ENCODE data around the gene ZNRD2.

The ZNRD2 gene

GRCh38 chr11:65526744-65527143 is 43.5 kb upstream of the ZNRD2 start:
- TF ChIP-seq REST (IDR thresholded peaks at IDR 0.05; ENCODE audit: low read depth) (no peak), TEAD4 (IDR thresholded peaks at IDR 0.05) (no peak), TAF1 (IDR thresholded peaks at IDR 0.05; ENCODE audit: low read depth) (no peak)

GRCh38 chr11:65528819-65529350 is 41.4 kb upstream of the ZNRD2 start:
- TF ChIP-seq CEBPB (IDR thresholded peaks at IDR 0.05) (no peak), REST (IDR thresholded peaks at IDR 0.05; ENCODE audit: low read depth) (no peak), TAF1 (IDR thresholded peaks at IDR 0.05; ENCODE audit: low read depth) (no peak), EP300 (IDR thresholded peaks at IDR 0.05; ENCODE audit: borderline replicate concordance) (no peak), NFIC (IDR thresholded peaks at IDR 0.05) (no peak), TEAD4 (IDR thresholded peaks at IDR 0.05) (no peak), USF1 (IDR thresholded peaks at IDR 0.05) (no peak), ZBTB7A (IDR thresholded peaks at IDR 0.05; ENCODE audit: low read depth) (no peak), YY1 (IDR thresholded peaks at IDR 0.05; ENCODE audit: low read depth) (no peak), MAX (IDR thresholded peaks at IDR 0.05) (no peak), RAD21 (IDR thresholded peaks at IDR 0.05; ENCODE audit: low read depth) (no peak), TCF12 (IDR thresholded peaks at IDR 0.05; ENCODE audit: low read depth) (no peak), FOXM1 (IDR thresholded peaks at IDR 0.05; ENCODE audit: borderline replicate concordance, low read depth) (no peak), EGR1 (IDR thresholded peaks at IDR 0.05) (no peak), CREB1 (IDR thresholded peaks at IDR 0.05; ENCODE audit: low read depth) (no peak)

GRCh38 chr11:65529475-65530156 is 40.7 kb upstream of the ZNRD2 start:
- TF ChIP-seq EGR1 (IDR thresholded peaks at IDR 0.05) (no peak), MAX (IDR thresholded peaks at IDR 0.05) (no peak), EP300 (IDR thresholded peaks at IDR 0.05; ENCODE audit: borderline replicate concordance) (no peak), YY1 (IDR thresholded peaks at IDR 0.05; ENCODE audit: low read depth) (no peak), RAD21 (IDR thresholded peaks at IDR 0.05; ENCODE audit: low read depth) (no peak), TAF1 (IDR thresholded peaks at IDR 0.05; ENCODE audit: low read depth) (no peak), ZBTB7A (IDR thresholded peaks at IDR 0.05; ENCODE audit: low read depth) (no peak), TEAD4 (IDR thresholded peaks at IDR 0.05) (no peak), CEBPB (IDR thresholded peaks at IDR 0.05) (no peak), FOXM1 (IDR thresholded peaks at IDR 0.05; ENCODE audit: borderline replicate concordance, low read depth) (no peak)

- TF ChIP-seq TEAD4 (IDR thresholded peaks at IDR 0.05) (no peak), TCF12 (IDR thresholded peaks at IDR 0.05; ENCODE audit: low read depth) (no peak), CREB1 (IDR thresholded peaks at IDR 0.05; ENCODE audit: low read depth) (no peak), EGR1 (IDR thresholded peaks at IDR 0.05) (no peak), ZBTB7A (IDR thresholded peaks at IDR 0.05; ENCODE audit: low read depth) (no peak), YY1 (IDR thresholded peaks at IDR 0.05; ENCODE audit: low read depth) (no peak), USF1 (IDR thresholded peaks at IDR 0.05) (no peak), TAF1 (IDR thresholded peaks at IDR 0.05; ENCODE audit: low read depth) (no peak), CEBPB (IDR thresholded peaks at IDR 0.05) (no peak), RAD21 (IDR thresholded peaks at IDR 0.05; ENCODE audit: low read depth) (no peak), REST (IDR thresholded peaks at IDR 0.05; ENCODE audit: low read depth) (no peak), MAX (IDR thresholded peaks at IDR 0.05) (no peak), EP300 (IDR thresholded peaks at IDR 0.05; ENCODE audit: borderline replicate concordance) (no peak)
Observed at GRCh38 chr11:65530157-65530496, 40.1 kb upstream of the ZNRD2 start.
